Measurements from ENCODE around the gene ATP8A1.

ATP8A1 gene

GRCh38 chr4:42566835-42567234 lies 90.1 kb downstream of the ATP8A1 start:
- no peak for DNase-seq (ENCODE audit: low spot score)

DNA sequence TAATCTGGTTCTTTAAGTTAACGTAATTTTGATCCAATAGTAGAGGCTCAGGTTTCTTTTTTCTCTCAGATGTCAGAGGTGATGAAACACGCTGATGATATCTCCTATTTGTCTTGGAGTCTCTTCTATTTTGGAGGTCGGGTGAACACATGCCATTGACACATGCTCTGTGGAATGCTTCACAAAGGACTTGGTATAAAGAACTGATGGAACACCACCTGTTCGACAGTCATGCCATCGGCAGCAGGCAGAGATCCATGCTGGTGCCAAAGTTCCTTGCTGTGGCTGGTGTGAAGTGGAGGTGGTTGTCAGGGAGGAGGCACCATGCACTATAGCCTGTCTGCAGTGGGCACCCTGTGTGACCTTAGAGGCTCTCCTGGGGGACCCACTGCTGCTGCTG lies 94.9 kb downstream of the ATP8A1 start:
- DNase-seq (ENCODE audit: low spot score), result no peak

GRCh38 chr4:42561031-42561430 lies 95.9 kb downstream of the ATP8A1 start:
- DNase-seq (ENCODE audit: low spot score), result no peak

DNA sequence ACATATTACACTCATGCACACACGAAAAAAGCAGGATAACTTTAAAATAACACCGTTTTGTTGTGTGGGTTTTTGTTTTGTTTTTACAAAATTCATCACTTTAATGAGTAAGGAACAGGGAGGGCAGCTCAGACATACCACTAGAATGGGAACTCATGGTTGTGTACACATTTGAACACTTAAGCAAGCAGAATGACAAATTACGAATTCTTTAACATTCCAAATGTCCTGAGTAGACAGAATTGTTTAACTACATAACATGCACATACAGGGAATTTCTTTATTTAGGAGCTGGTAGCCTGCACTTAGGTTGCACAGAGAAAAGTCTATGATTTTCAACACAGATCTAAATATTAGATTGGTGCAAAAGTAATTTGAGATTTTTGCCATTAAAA lies 96.4 kb downstream of the ATP8A1 start:
- no peak for DNase-seq (ENCODE audit: low spot score)

GRCh38 chr4:42558156-42558555 lies 98.7 kb downstream of the ATP8A1 start:
- DNase-seq (ENCODE audit: low spot score), result no peak

DNA sequence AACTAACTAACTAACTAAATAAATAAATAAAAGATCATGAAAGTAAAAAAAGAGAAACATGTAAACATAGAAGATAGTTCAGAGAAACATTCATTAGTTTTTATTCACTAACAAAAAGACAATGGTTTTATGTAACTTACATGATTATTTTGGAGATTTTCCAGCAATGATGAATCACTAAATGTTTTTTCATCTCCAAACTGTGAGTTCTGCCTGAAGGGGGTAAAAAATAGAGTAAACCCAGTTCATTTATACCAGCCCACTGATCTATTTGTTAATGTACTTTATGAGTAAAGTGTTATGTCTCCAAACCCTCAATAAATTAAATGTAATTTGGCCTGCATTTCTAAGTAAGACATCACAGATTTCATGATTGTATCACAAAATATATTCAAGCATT lies 101.1 kb downstream of the ATP8A1 start:
- no peak for DNase-seq (ENCODE audit: low spot score)

DNA sequence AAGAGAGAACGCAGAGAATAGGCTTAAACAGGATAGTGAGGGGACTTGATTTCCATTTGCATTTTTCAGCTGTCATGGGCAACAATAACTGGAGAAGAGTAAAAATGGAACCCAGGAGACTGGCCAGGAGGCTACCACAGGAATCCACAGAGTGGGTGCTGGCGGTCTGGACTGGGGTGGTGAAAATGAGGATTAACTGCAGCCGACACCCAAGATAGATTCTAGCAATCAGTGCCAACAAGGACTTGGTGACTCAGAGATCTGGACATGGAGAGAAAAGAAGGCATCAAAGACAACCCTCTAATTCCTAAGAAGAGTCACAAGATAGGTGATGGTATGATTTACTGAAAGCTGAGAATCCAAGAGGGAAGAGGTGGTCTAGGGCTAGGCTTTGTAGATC lies 102.8 kb downstream of the ATP8A1 start:
- no peak for DNase-seq (ENCODE audit: low spot score)

DNA sequence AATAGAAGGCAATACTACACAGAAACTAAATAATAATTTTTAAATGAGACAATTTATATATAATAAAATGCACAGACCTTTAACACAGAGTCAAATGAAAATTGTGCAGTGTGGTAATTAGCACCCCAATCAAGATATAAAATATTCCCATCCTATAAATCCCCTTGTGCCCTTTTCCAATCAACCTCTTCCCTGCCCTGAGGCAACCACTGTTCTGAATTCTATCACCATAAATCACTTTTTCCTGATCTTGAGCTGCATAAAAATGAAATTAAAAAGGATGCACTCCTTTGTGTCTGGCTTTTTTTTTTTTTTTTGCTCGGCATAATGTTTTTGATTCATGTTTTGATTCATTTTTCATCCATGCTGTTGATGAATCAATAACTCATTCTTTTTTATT lies 107.0 kb downstream of the ATP8A1 start:
- no peak for DNase-seq (ENCODE audit: low spot score)

- no peak for DNase-seq (ENCODE audit: low spot score)
Measured at GRCh38 chr4:42547805-42548204, 109.1 kb downstream of the ATP8A1 start.

- no peak for DNase-seq (ENCODE audit: low spot score)
Measured at GRCh38 chr4:42543762-42544161, 113.1 kb downstream of the ATP8A1 start.

GRCh38 chr4:42543126-42543525 lies 113.8 kb downstream of the ATP8A1 start:
- DNase-seq (ENCODE audit: low spot score), result no peak

GRCh38 chr4:42541647-42542046 lies 115.3 kb downstream of the ATP8A1 start:
- no peak for DNase-seq (ENCODE audit: low spot score)

DNA sequence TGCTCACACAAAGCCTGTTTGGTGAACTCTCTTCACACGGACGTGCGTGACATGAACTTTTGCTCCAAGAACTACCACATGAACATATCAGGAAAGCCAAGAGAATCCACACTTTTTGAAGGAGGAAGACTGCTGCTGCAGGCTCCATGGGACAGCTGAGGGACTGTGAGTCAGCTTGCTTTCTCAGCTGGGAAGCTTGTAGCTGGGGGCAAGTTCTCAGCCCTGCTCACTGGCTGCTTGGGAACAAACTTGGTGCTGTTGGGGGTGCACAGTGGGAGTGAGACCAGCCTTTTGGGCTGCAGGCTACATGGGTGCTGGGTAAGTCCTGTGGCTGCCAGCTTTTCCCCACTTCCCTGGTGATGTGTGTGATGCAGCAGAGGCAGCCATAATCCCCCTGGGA lies 123.9 kb downstream of the ATP8A1 start:
- DNase-seq (ENCODE audit: low spot score), result no peak

DNA sequence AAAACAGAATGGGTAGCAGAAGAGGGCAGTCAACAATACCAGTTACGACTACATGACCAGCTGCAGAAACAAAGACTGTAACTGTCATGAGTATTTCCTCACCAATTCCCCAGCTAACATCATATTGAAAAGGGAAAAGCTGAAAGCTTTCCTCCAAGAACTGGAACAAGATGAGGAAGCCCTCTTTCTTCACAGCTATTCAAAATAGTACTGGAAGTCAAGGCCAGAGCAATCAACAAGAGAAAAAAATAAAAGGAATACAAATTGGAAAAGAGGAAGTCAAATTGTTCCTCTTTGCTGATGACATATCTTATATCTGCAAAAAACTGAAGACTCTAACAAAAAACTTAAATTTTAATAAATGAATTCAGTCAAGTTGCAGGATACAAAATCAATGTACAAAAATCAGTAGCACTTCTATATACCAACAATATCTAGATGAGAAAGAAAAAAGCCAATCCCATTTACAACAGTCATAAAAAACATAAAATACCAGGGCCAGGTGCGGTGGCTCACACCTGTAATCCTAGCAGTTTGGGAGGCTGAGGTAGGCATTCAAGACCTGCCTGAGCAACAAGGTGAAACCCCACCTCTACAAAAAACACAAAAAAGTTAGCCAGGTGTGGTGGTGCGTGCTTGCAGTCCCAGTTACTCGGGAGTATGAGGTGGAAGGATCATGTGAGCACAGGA lies 125.4 kb downstream of the ATP8A1 start:
- no peak for DNase-seq (ENCODE audit: low spot score)

DNA sequence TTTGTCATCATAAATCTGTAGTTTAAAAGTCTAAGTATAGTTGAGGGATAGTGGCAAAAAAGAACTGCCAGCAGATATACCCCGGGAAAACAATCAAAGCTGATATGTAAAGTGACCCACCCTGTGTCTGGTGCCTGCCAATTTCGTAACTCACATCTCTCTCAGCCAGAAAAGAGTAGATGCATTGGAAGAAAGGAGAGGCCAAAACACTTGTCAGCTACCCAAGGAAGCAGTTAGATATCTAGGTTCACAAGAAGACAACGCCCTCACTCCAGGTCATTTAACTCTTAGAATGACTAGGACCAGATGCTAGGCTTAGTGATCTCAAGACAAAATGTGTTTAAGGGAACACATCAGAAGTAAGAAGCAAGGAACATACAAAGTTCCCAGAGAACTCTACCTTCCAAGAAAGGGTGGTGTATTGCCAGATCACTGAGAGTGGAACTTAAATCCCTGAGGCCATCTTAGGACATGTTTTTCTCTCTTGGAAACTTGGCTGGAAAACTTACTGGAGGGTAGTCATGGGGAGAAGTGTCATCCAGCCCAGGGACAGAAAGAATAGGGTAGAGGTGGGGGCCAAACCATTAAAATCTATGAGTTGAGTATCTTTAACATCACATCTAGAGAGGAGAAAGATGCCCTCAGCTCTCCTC lies 133.7 kb downstream of the ATP8A1 start:
- DNase-seq (ENCODE audit: low spot score), result no peak

DNA sequence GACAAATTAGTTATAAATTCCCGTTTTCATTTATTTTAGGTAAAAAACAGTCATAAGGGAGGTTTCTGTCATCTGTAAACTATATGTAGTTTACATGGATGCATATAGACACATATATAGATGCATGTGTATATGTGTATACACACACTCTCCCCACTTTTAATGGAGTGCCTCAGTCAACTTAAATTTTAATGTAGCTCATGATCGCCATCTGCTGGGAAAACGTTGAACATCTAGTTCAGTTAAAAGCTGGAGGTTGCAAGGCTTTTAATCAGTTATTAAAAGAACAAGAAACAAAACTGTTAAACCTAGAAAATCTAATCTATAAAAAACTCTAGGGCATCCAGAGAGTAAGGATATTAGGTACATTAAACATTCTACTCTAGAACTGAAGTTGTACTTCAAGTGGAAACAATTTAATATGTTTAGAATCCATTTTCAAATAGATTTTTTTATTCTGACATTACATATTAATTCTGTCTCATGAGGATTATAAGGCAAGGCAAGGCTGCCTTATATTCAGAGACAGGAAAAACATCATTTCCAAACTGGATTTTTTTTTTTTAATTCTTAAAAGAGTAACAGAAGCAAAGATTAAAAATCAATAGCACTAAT lies 137.0 kb downstream of the ATP8A1 start:
- DNase-seq (ENCODE audit: low spot score), result peak; percentile 61

- DNase-seq (ENCODE audit: low spot score), result no peak
Measured at GRCh38 chr4:42515156-42515884, 141.6 kb downstream of the ATP8A1 start.

GRCh38 chr4:42513748-42514492 lies 143.0 kb downstream of the ATP8A1 start:
- DNase-seq (ENCODE audit: low spot score), result no peak

GRCh38 chr4:42512226-42512625 lies 144.7 kb downstream of the ATP8A1 start:
- DNase-seq (ENCODE audit: low spot score), result no peak

DNA sequence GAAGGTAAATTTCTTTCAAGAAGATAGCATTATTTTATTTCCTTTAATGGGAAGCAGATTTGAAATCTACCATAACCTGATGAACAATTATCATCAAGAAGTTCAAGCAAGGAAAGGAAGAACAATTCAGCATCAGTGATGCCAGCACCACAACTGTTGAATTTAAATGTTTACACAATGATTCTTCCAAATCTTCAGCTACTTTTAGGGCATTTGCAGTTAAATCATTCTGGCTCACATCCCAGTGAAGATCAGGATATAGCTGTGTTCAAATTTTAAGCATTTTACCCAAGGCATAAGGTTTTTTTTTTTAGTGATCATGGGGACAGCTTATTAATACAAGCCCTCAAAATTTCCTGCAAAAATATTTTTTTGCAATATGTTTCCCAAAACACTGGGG lies 146.7 kb downstream of the ATP8A1 start:
- no peak for DNase-seq (ENCODE audit: low spot score)

- DNase-seq (ENCODE audit: low spot score), result no peak
Measured at GRCh38 chr4:42501624-42502401, 155.1 kb downstream of the ATP8A1 start.

Measured in activated CD4-positive, alpha-beta T cell treated with anti-CD3 and anti-CD28 coated beads, Interleukin-2, Interleukin-4, amounts not matched to agents 100 ng/mL and 50 ng/mL, durations not matched to agents 16 hours and 8 hours (primary cell).